Upper lobe of left lung (tissue), 6 donors: ENCODE results near the gene CRYBG1. TPM values are rescaled to one million over a fixed set of nuclear protein-coding genes. Genes with fewer than 3 reads are reported as not detected.

Experiments
- ATAC-seq, 2 donors: fragments of 200-7000 bp; cut with Tn5 transposase; one replicate each; pipeline ENCODE4 v1.9.1; 2022; ENCODE audit warnings: mild to moderate bottlenecking in 2 of 2, moderate library complexity in 2 of 2; ENCODE audit not compliant: low FRiP score in 2 of 2
- DNase-seq, 2 donors: peaks; one replicate each; pipeline ENCODE4 v3.0.0-alpha.2; 2019 to 2020
- H3K27ac ChIP-seq, 4 donors: fragments of 200-600 bp; sonication (generic); one replicate each; pipeline ENCODE4 v1.5.1; 2016 to 2019
- H3K27me3 ChIP-seq, 4 donors: fragments of 200-600 bp; sonication (generic); one replicate each; pipeline ENCODE4 v1.5.1; 2017 to 2019
- H3K36me3 ChIP-seq, 4 donors: fragments of 200-600 bp; sonication (generic); one replicate each; pipeline ENCODE4 v1.5.1; 2016 to 2019
- H3K4me1 ChIP-seq, 4 donors: fragments of 200-600 bp; sonication (generic); one replicate each; pipeline ENCODE4 v1.5.1; 2018 to 2019
- H3K4me3 ChIP-seq, 4 donors: fragments of 200-600 bp; sonication (generic); one replicate each; pipeline ENCODE4 v1.5.1; 2017 to 2019; ENCODE audit warnings: mild to moderate bottlenecking in 2 of 4, moderate library complexity in 1 of 4
- H3K9me3 ChIP-seq, 4 donors: fragments of 200-600 bp; sonication (generic); one replicate each; pipeline ENCODE4 v1.5.1; 2018 to 2019
- CTCF ChIP-seq, 6 experiments: fragments of 450-650 bp in 4 of 6; fragments of 200-600 bp in 2 of 6; sonication (generic) in 2 of 6; IDR thresholded peaks; one replicate each; pipeline ENCODE4 v1.5.1; 2016 to 2019; ENCODE audit warnings: antibody characterized with exemption in 6 of 6
- EP300 ChIP-seq, 4 donors: sonication (generic); formaldehyde crosslinking; IDR thresholded peaks; one replicate each; pipeline ENCODE4 v1.5.1; 2017; ENCODE audit warnings: antibody characterized with exemption in 4 of 4, control low read depth in 2 of 4
- POLR2A ChIP-seq, 4 donors: fragments of 450-650 bp; IDR thresholded peaks; one replicate each; pipeline ENCODE4 v1.5.1; 2016 to 2017; ENCODE audit warnings: antibody characterized with exemption in 4 of 4, mild to moderate bottlenecking in 2 of 4
- POLR2AphosphoS5 ChIP-seq, 2 donors: sonication (generic); formaldehyde crosslinking; IDR thresholded peaks; one replicate each; pipeline ENCODE4 v1.5.1; 2017; ENCODE audit warnings: antibody characterized with exemption in 2 of 2
- WGBS, 2 donors: methylation state at CpG; one replicate each; pipeline ENCODE4 v1.1.5; 2017 to 2018; 5-methylcytosine and 5-hydroxymethylcytosine counted together
- total RNA-seq, 6 donors: library from RNA; depleted of rRNA in 4 of 6; stranded (reverse); fragments of >200 nt in 4 of 6; gene quantifications; one replicate each; pipeline versions ENCODE4 v1.1.0 to v1.2.1, GENCODE V29; 2016 to 2021
- donor health status: DM: no; HTN: no; CAD: no; lungs with moderate emphysema.
- donor health status: DM: no; HTN: yes; CAD: no; lungs with severe emphysema.

CRYBG1 gene
- total RNA-seq, 6 donors from 2014 or later: 17.8 to 35.1 (median 25.5) TPM

- DNase-seq (no peak), ATAC-seq (no peak)
- TF ChIP-seq CTCF (IDR thresholded peaks at IDR 0.05): peak in 1 of 6 experiments; percentile 11
- TF ChIP-seq EP300 (IDR thresholded peaks at IDR 0.05): no peak
- Histone ChIP-seq H3K36me3 (no peaks in the 10 kb centered on the region), H3K9me3 (no peaks in the 10 kb centered on the region), H3K4me3 (no peak overlapping the region), H3K4me1 (no peaks in the 10 kb centered on the region), H3K27me3 (no peaks in the 10 kb centered on the region), H3K27ac (no peak overlapping the region)
- WGBS, 2 donors: 83% methylated on average over 6 of the region's 6 CpGs
Observed at GRCh38 chr6:106609699-106610098, 249.2 kb downstream of the CRYBG1 start.

- TF ChIP-seq POLR2AphosphoS5 (IDR thresholded peaks at IDR 0.05) (no peak), POLR2A (IDR thresholded peaks at IDR 0.05) (no peak), CTCF (IDR thresholded peaks at IDR 0.05) (no peak), EP300 (IDR thresholded peaks at IDR 0.05) (no peak)
- no peak overlapping the region for H3K27ac ChIP-seq
- no peak for ATAC-seq
- 92 to 95% methylated on average over 2 of the region's 2 CpGs for WGBS, 2 donors
- H3K36me3 ChIP-seq: no peaks in the 10 kb centered on the region
- no peak for DNase-seq
- H3K9me3 ChIP-seq: no peaks in the 10 kb centered on the region
- H3K4me3 ChIP-seq: no peak overlapping the region
- H3K27me3 ChIP-seq: no peaks in the 10 kb centered on the region
- H3K4me1 ChIP-seq: no peaks in the 10 kb centered on the region
Observed at GRCh38 chr6:106611030-106611429, 250.5 kb downstream of the CRYBG1 start.

GRCh38 chr6:106612671-106613416 lies 252.3 kb downstream of the CRYBG1 start:
- TF ChIP-seq CTCF (IDR thresholded peaks at IDR 0.05): no peak
- no peak for TF ChIP-seq POLR2A (IDR thresholded peaks at IDR 0.05)
- no peak for TF ChIP-seq EP300 (IDR thresholded peaks at IDR 0.05)
- no peak for TF ChIP-seq POLR2AphosphoS5 (IDR thresholded peaks at IDR 0.05)
- ATAC-seq: no peak
- H3K27ac ChIP-seq: no peak overlapping the region
- H3K4me3 ChIP-seq: no peak overlapping the region
- DNase-seq: no peak
- no peaks in the 10 kb centered on the region for H3K9me3 ChIP-seq
- 93 to 94% methylated on average over 9 of the region's 9 CpGs for WGBS, 2 donors
- peaks cover 0 to 5% (median 0%) of the 10 kb centered on the region in 4 donors for H3K36me3 ChIP-seq
- no peaks in the 10 kb centered on the region for H3K4me1 ChIP-seq
- no peaks in the 10 kb centered on the region for H3K27me3 ChIP-seq

- no peak overlapping the region for H3K4me3 ChIP-seq
- no peak overlapping the region for H3K27ac ChIP-seq
- DNase-seq: no peak
- H3K4me1 ChIP-seq: no peaks in the 10 kb centered on the region
- WGBS, 2 donors: 100% methylated on average over 1 of the region's 1 CpG
- H3K9me3 ChIP-seq: no peaks in the 10 kb centered on the region
- H3K27me3 ChIP-seq: no peaks in the 10 kb centered on the region
- TF ChIP-seq POLR2A (IDR thresholded peaks at IDR 0.05): no peak
- TF ChIP-seq POLR2AphosphoS5 (IDR thresholded peaks at IDR 0.05): no peak
- no peak for TF ChIP-seq CTCF (IDR thresholded peaks at IDR 0.05)
- TF ChIP-seq EP300 (IDR thresholded peaks at IDR 0.05): no peak
- no peak for ATAC-seq
- H3K36me3 ChIP-seq: peaks cover 0 to 5% (median 0%) of the 10 kb centered on the region in 4 donors
Observed at GRCh38 chr6:106613590-106613989, 253.1 kb downstream of the CRYBG1 start.

- WGBS, 2 donors: 59 to 88% methylated on average over 1 of the region's 1 CpG
- Histone ChIP-seq H3K27ac (no peak overlapping the region), H3K36me3 (peaks cover 0 to 5% (median 0%) of the 10 kb centered on the region in 4 donors), H3K4me3 (no peak overlapping the region), H3K4me1 (no peaks in the 10 kb centered on the region), H3K9me3 (no peaks in the 10 kb centered on the region), H3K27me3 (no peaks in the 10 kb centered on the region)
- TF ChIP-seq POLR2A (IDR thresholded peaks at IDR 0.05): no peak
- TF ChIP-seq EP300 (IDR thresholded peaks at IDR 0.05): no peak
- no peak for TF ChIP-seq POLR2AphosphoS5 (IDR thresholded peaks at IDR 0.05)
- no peak for TF ChIP-seq CTCF (IDR thresholded peaks at IDR 0.05)
- DNase-seq (no peak), ATAC-seq (no peak)
Observed at GRCh38 chr6:106614166-106614565, 253.6 kb downstream of the CRYBG1 start.
